NCI-H2227 treated with DMSO at 0.1 percent for 48 hours (cell line): Measurements from ENCODE around the gene ABL1.

ENCODE experiments used
- DNase-seq: peaks from one replicate; lab custom pipeline; 2025; lab: John Stamatoyannopoulos, UW

The ABL1 gene

DNA sequence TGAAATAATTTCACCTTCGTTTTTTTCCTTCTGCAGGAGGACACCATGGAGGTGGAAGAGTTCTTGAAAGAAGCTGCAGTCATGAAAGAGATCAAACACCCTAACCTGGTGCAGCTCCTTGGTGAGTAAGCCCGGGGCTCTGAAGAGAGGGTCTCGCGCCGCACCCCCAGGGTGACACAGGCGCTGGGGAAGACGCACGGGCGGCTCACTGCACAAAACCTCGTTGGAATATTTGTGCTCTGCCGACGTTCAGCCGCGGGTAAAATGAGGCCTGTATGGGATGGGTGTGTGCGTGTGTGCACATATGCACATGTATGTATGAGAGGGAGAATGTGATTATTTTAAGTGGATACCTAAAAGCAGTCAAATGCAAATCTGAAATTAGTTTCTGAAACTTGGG, 37.0 kb downstream of the ABL1 start:
- no peak for DNase-seq

DNA sequence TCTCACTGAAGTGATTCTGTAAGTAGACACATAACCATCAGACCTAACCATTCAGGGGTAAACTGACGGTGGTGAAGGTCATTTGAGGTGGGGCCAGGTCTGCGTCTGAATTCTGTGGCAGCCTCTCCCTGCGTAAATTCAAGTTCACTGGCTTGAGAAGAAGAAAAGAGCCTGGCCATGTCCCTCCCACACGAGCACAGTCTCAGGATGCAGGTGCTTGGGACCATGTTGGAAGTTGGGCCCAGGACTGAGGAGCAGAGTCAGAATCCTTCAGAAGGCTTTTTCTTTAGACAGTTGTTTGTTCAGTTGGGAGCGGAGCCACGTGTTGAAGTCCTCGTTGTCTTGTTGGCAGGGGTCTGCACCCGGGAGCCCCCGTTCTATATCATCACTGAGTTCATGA, 37.5 kb downstream of the ABL1 start:
- no peak for DNase-seq

DNA sequence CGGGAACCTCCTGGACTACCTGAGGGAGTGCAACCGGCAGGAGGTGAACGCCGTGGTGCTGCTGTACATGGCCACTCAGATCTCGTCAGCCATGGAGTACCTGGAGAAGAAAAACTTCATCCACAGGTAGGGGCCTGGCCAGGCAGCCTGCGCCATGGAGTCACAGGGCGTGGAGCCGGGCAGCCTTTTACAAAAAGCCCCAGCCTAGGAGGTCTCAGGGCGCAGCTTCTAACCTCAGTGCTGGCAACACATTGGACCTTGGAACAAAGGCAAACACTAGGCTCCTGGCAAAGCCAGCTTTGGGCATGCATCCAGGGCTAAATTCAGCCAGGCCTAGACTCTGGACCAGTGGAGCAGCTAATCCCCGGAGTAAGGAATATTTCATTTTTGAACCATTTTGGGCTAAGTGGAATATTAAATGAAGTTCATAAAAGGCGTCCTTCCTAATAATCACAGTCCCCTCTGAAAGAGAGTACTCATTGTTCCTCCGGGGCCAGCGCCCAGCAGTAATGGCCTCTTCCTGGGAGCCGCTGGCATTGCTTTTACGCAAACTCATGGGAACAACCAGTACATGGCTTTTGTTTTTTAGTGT, 38.0 kb downstream of the ABL1 start:
- peak; percentile 64 for DNase-seq

DNA sequence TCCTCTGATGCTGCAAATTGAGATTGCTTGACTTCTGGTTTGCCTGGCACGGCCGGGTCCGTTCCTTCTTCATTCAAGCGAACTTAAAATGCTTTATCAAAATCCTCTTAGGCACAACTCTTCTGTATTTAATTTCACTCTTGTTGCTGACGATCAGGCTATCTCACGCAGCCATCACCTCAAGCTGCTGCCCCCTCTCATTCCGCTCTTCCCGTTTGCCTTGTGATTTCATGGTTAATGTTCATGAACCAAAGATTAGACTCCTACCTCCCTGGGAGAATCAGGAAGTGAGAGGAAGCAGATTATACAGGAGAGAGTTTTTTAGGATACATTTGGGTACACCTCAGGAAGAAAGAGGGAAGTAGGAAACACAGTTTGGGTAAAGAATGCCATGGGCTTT, 38.9 kb downstream of the ABL1 start:
- DNase-seq, result no peak

DNA sequence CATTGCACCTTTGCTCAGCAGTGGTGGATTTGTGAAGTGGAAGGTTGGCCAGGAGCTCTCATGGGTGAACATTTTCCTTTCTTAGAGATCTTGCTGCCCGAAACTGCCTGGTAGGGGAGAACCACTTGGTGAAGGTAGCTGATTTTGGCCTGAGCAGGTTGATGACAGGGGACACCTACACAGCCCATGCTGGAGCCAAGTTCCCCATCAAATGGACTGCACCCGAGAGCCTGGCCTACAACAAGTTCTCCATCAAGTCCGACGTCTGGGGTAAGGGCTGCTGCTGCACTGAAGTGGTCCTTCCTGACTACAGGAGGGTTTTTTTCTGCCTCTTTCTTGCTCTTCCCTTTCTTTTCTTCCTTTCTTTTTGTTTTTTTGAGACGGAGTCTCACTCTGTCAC, 39.7 kb downstream of the ABL1 start:
- DNase-seq, result no peak

DNA sequence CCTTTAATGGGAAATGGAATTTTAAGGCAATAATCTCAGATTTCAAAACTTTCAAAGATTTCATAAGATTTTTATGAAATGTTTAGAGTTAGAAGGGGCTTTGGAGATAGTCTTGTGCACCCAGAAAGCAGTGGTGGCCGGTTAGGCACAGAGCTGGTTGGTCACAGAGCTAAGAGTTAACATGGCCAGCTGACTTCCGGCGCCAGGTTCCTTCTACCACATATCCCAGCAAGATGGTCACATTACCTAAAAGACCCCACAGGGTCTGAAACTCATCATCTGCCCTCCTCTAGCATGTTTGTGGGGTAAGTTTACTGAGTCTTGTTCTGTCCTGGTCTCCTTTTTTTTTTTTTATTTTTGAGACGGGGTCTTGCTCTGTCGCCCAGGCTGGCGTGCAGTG, 42.2 kb downstream of the ABL1 start:
- DNase-seq, result no peak

DNA sequence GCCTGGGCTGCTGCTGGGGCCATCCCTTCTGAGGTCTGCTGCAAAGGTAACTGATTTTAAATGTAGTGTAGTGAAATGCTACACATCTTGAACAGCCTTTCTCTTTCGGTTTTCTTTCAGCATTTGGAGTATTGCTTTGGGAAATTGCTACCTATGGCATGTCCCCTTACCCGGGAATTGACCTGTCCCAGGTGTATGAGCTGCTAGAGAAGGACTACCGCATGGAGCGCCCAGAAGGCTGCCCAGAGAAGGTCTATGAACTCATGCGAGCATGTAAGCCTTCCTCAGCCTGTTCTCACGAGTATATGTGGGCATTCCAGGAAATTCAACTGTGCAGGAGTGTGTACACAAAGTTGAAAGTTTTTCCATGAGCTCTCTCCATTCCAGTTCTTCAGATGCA, 43.2 kb downstream of the ABL1 start:
- DNase-seq, result no peak

DNA sequence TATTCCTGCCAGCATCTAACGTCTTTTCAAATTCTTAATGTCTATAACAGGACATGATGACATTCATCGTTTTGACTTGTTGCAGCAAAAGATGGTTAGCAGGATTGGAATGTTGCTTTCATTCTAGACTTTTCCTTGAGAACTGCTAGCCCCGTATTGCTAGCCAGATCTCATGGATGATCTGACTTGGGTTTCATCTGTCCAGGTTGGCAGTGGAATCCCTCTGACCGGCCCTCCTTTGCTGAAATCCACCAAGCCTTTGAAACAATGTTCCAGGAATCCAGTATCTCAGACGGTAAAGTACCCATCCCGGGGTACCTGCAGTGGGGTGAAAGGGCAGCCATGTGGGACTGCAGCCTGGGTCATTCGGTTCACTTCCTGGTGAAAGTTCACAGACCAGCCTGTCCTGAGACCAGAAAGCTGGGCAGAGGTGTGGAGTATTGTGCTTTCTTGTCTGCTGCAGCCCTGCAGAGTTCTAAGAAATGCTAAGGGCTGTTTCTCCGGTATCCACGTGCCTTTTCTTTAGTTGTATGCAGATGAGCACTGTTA, 44.9 kb downstream of the ABL1 start:
- DNase-seq, result no peak

DNA sequence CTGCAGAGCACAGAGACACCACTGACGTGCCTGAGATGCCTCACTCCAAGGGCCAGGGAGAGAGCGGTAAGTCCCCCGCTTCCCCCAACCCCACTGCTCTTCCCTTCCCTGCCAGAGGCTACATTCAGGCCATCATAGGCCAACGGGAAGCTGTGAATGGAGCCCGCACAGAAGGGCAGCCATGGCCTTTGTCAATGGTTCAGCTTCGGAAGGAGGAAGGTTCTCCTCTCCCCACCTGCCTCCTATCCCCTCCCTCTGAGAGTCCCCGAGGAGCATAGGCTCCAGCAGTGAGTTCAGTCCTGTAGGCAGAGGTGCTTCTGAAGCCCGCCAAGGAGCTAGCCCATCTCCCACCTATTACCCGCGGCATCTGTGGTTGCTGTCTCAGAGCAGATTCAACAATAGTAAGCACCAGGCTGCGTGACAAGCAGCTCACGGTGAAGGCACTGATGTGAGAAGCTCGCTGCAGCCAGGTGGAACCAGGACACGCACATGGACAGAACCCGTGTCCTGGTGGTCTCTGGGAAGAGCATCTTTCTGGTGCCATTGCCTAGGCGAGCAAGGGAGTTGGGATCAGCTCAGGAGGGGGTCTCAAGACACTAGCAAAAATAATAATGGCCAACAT, 45.7 kb downstream of the ABL1 start:
- DNase-seq, result no peak

DNA sequence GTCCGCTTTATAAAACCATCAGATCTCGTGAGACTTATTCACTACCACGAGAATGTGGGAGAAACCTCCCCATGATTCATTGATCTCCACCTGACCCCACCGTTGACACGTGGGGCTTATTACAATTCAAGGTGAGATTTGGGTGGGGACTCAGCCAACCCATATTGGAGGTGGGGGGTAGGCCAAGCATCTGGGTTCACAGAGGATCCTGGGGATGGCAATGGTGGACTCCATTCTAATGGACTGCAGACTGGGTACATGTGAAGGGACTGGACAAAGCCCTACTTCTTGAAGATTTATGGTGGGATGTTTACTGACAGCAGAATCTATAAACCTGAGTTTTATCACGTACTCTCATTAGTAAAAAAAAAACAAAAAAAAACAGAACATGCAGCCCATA, 46.5 kb downstream of the ABL1 start:
- no peak for DNase-seq

DNA sequence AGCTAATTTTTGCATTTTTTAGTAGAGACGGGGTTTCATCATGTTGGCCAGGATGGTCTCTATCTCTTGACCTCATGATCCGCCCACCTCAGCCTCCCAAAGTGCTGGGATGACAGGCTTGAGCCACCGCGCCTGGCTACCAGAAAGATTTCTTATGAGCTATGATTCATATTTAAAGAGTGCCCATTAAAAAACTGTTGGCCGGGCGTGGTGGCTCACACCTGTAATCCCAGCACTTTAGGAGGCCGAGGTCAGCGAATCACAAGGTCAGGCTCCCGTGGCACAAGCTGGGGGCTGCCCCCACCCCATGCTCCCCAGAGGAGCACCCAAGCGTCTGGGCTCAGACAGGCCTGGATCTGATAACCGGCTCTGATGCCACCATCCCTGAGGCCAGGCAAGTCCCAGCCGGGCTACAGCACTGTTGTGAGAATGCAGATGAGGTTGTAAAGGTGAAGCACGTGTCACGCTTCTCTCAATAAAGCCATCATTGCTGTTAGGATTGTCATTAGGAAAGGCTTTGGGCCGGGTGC, 47.7 kb downstream of the ABL1 start:
- DNase-seq, result no peak

DNA sequence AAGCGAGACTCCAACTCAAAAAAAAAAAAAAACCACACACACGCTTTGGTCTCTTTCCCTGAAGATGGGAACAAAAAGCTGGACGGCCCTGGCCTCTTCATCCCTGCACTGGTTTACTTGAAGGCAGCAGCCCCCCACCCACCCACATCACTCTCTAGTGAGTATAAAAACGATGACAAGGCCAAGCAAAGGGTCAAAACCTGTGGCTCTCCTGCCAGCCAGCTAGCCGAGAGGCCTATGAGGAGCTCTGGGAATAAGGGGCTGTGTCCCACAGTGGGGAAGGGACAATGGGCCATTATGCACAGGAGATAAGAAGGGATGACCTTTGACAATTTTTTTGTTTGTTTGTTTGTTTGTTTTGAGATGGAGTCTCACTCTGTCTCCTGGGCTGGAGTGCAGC, 48.4 kb downstream of the ABL1 start:
- DNase-seq, result no peak

DNA sequence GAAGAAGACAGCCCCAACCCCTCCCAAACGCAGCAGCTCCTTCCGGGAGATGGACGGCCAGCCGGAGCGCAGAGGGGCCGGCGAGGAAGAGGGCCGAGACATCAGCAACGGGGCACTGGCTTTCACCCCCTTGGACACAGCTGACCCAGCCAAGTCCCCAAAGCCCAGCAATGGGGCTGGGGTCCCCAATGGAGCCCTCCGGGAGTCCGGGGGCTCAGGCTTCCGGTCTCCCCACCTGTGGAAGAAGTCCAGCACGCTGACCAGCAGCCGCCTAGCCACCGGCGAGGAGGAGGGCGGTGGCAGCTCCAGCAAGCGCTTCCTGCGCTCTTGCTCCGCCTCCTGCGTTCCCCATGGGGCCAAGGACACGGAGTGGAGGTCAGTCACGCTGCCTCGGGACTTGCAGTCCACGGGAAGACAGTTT, 49.1 kb downstream of the ABL1 start:
- no peak for DNase-seq

DNA sequence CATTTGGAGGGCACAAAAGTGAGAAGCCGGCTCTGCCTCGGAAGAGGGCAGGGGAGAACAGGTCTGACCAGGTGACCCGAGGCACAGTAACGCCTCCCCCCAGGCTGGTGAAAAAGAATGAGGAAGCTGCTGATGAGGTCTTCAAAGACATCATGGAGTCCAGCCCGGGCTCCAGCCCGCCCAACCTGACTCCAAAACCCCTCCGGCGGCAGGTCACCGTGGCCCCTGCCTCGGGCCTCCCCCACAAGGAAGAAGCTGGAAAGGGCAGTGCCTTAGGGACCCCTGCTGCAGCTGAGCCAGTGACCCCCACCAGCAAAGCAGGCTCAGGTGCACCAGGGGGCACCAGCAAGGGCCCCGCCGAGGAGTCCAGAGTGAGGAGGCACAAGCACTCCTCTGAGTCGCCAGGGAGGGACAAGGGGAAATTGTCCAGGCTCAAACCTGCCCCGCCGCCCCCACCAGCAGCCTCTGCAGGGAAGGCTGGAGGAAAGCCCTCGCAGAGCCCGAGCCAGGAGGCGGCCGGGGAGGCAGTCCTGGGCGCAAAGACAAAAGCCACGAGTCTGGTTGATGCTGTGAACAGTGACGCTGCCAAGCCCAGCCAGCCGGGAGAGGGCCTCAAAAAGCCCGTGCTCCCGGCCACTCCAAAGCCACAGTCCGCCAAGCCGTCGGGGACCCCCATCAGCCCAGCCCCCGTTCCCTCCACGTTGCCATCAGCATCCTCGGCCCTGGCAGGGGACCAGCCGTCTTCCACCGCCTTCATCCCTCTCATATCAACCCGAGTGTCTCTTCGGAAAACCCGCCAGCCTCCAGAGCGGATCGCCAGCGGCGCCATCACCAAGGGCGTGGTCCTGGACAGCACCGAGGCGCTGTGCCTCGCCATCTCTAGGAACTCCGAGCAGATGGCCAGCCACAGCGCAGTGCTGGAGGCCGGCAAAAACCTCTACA, 49.8 kb downstream of the ABL1 start:
- no peak for DNase-seq

DNA sequence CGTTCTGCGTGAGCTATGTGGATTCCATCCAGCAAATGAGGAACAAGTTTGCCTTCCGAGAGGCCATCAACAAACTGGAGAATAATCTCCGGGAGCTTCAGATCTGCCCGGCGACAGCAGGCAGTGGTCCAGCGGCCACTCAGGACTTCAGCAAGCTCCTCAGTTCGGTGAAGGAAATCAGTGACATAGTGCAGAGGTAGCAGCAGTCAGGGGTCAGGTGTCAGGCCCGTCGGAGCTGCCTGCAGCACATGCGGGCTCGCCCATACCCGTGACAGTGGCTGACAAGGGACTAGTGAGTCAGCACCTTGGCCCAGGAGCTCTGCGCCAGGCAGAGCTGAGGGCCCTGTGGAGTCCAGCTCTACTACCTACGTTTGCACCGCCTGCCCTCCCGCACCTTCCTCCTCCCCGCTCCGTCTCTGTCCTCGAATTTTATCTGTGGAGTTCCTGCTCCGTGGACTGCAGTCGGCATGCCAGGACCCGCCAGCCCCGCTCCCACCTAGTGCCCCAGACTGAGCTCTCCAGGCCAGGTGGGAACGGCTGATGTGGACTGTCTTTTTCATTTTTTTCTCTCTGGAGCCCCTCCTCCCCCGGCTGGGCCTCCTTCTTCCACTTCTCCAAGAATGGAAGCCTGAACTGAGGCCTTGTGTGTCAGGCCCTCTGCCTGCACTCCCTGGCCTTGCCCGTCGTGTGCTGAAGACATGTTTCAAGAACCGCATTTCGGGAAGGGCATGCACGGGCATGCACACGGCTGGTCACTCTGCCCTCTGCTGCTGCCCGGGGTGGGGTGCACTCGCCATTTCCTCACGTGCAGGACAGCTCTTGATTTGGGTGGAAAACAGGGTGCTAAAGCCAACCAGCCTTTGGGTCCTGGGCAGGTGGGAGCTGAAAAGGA, 50.7 kb downstream of the ABL1 start:
- no peak for DNase-seq

DNA sequence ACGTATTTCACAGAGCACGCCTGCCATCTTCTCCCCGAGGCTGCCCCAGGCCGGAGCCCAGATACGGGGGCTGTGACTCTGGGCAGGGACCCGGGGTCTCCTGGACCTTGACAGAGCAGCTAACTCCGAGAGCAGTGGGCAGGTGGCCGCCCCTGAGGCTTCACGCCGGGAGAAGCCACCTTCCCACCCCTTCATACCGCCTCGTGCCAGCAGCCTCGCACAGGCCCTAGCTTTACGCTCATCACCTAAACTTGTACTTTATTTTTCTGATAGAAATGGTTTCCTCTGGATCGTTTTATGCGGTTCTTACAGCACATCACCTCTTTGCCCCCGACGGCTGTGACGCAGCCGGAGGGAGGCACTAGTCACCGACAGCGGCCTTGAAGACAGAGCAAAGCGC, 51.9 kb downstream of the ABL1 start:
- no peak for DNase-seq

DNA sequence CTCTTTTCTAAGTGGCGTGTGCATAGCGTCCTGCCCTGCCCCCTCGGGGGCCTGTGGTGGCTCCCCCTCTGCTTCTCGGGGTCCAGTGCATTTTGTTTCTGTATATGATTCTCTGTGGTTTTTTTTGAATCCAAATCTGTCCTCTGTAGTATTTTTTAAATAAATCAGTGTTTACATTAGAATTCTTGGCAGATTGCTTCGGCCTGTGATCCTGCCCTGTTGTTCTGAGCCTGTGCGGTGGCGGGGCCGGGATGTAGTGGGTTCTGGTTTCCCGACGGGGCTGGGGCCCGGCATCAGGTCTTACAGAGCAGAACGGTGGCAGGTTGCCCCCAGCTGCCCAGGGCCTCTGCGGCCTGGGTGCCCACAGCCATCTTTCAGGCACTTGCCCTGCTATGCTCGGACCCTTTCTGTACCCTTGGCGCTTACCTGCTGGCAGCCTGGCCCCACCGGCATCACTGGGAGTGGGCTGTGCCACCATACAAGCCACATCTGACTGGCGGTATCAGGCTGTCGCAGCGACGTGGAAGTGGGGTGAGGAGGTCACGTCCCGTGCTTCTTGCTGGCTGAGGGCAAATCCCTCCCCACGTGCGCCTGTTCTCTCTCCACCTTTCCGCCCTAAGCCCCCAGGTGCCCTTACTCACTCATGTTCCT, 52.6 kb downstream of the ABL1 start:
- no peak for DNase-seq

DNA sequence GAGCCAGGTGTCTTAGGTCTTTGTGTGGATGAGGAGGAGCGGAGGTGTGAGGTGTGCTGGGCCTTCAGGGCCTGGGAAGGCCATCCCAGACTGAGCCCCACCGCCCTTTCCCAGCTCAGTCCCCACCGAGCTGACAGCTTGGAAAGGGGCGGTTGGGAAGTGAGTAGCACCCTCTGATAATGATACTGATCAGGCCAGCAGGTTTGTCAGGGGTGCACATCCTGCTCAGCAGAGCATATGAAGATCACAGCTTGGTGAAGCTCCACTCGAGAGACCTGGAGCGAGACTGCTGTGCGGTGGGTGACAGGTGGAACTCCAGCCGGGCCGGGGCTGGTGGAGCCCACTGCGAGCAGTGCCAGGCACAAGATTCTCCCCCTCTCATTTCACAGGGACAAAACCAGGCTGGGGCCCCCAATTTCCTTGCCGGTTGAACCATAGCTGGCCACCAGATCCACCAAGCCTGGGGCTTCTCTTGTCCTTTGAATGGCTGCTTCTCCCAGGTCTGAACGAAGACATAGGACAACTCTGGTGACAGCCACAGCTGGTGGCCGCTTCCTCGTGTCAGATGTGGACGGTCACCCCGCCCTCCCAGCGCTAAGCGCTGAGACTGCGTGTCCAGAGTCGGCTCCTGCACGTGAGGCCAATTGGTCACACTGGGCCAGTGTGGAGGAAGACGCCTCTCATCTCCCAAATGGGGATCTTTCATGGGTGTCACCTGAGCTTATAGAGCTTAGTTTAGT, 53.3 kb downstream of the ABL1 start:
- DNase-seq, result no peak

DNA sequence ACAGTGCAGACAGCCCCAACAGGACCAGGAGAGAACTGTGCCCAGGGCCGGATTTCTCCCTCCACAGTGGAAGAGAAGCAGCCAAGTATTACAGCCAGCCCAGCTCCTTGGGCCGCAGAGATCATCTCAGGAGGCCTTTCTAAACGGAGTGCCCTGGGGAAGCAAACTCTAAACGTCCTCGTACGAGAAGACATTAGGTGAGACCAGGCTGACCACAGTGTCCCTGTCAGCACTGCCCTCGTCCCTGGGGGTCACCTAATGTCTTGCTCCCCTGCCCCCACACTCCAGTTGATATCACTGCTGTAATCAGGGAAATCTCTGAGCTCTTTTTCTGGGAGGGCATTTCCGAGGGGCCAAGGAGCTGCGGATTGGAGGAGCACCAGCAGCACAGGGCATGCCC, 55.1 kb downstream of the ABL1 start:
- DNase-seq, result no peak
